Prostate gland (tissue), 2 donors: ENCODE measurements around the gene TMEM208.
A peak's percentile ranks its signal among the peaks of the same experiment; 100 is the strongest.

Source experiments
- POLR2A ChIP-seq: fragments of 450-650 bp; IDR thresholded peaks from one replicate; pipeline ENCODE4 v1.6.1; 2016; ENCODE audit warnings: antibody characterized with exemption, mild to moderate bottlenecking
- POLR2AphosphoS5 ChIP-seq: sonication (generic); formaldehyde crosslinking; IDR thresholded peaks from one replicate; pipeline ENCODE4 v1.6.1; 2017; ENCODE audit warnings: antibody characterized with exemption
- TF ChIP-seq, protein P1 (sequence below), 4 experiments: fragments of 200-600 bp in 2 of 4; fragments of 450-650 bp in 2 of 4; sonication (generic) in 2 of 4; IDR thresholded peaks; 1 replicate in 3 of 4; 2 replicates in 1 of 4; pipeline ENCODE4 v1.5.1; 2016 to 2019; ENCODE audit warnings: antibody characterized with exemption in 4 of 4, mild to moderate bottlenecking in 2 of 4, moderate library complexity in 2 of 4

DNA sequence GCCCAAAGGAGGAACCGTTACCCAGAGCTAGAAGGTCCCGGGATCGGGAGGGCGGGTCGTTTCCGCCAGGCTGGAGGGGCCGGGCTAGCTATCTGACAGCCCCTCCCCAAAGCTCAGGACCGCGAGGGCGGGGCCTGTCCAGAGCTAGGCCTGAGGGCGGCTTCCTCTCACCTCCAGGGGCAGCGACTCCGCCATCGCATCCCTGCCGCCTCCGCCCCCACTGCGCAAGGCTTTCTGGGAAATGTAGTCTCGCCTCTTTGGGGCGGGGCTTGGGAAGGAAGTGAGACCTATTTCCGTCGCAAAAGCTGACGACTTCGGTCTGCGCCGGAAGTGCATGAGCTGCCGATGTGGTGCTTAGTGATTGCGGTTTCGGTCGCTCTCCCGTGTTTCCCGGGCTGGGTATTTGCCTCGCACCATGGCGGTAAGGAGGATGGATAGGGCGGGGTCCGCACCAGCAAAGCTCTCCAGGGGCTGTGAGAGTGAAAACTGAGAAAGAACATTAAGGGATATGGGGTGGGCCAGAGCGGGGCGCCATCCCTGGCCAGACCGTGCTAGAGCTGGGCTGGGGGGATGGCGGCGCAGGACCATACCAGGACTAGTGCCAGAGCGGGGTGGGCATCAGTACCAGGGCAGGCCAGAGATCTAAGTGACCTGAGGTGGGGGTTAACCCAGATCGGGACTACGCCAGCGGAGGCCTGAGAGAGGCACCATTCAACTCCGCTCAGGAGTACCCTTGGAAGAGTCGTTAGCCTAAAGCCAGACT is at the start of gene TMEM208:
- peak; percentile 70 for TF ChIP-seq POLR2A
- peak; percentile 100 for TF ChIP-seq POLR2AphosphoS5
- TF ChIP-seq, protein P1, sequence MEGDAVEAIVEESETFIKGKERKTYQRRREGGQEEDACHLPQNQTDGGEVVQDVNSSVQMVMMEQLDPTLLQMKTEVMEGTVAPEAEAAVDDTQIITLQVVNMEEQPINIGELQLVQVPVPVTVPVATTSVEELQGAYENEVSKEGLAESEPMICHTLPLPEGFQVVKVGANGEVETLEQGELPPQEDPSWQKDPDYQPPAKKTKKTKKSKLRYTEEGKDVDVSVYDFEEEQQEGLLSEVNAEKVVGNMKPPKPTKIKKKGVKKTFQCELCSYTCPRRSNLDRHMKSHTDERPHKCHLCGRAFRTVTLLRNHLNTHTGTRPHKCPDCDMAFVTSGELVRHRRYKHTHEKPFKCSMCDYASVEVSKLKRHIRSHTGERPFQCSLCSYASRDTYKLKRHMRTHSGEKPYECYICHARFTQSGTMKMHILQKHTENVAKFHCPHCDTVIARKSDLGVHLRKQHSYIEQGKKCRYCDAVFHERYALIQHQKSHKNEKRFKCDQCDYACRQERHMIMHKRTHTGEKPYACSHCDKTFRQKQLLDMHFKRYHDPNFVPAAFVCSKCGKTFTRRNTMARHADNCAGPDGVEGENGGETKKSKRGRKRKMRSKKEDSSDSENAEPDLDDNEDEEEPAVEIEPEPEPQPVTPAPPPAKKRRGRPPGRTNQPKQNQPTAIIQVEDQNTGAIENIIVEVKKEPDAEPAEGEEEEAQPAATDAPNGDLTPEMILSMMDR (IDR thresholded peaks at IDR 0.05), result peak in 3 of 4 experiments; percentile 14 to 58 (median 52)
